ENCODE measurements around the gene CPNE5. TPM values are rescaled to one million over a fixed set of nuclear protein-coding genes. Genes with fewer than 3 reads are reported as not detected.

Gene CPNE5
- total and polyA plus RNA-seq, 9 of the 15 experiments (the other 6 are each of a cell fraction or from before 2014, with no cell fraction given) = 0.14 to 1.0 (median 0.46) TPM; not detected in 2

- no peak for TF ChIP-seq HOMEZ (CRISPR knock-in tag; IDR thresholded peaks at IDR 0.05)
- TF ChIP-seq KDM5B (IDR thresholded peaks at IDR 0.05; ENCODE audit: insufficient replicate concordance, low read depth, low read length) = no peak
- TF ChIP-seq ZNF311 (CRISPR knock-in tag; IDR thresholded peaks at IDR 0.05) = no peak
- TF ChIP-seq ZBTB9 (CRISPR knock-in tag; IDR thresholded peaks at IDR 0.05) = 0 out of 2 replicates have a peak, but pooled peaks have one; percentile 49
- no peak for TF ChIP-seq CGGBP1 (CRISPR knock-in tag; IDR thresholded peaks at IDR 0.05)
- TF ChIP-seq ZNF592 (IDR thresholded peaks at IDR 0.05) = peak; percentile 95
- peak; percentile 39; the same call in 1 of the 2 replicates for TF ChIP-seq GABPB1 (CRISPR knock-in tag; IDR thresholded peaks at IDR 0.05)
- TF ChIP-seq ZNF212 (CRISPR knock-in tag; IDR thresholded peaks at IDR 0.05) = no peak
- no peak for TF ChIP-seq ZNF184 (CRISPR knock-in tag; IDR thresholded peaks at IDR 0.05)
- no peak for TF ChIP-seq CC2D1A (IDR thresholded peaks at IDR 0.05)
- TF ChIP-seq TOE1 (IDR thresholded peaks at IDR 0.05; ENCODE audit: borderline replicate concordance) = peak; percentile 89
- TF ChIP-seq TOE1 (CRISPR knock-in tag; IDR thresholded peaks at IDR 0.05; ENCODE audit: borderline replicate concordance, low read depth) = no peak
- no peak for TF ChIP-seq ZNF436 (CRISPR knock-in tag; IDR thresholded peaks at IDR 0.05)
- TF ChIP-seq WHSC1 (IDR thresholded peaks at IDR 0.05; ENCODE audit: low read length) = no peak
- peak; percentile 40 for TF ChIP-seq EHMT2 (IDR thresholded peaks at IDR 0.05)
- no peak for TF ChIP-seq KLF16 (IDR thresholded peaks at IDR 0.05)
- TF ChIP-seq RCOR1 (IDR thresholded peaks at IDR 0.05; ENCODE audit: borderline replicate concordance in 1 of 2, low read depth in 2 of 2, low read length in 2 of 2) = no peak
These were observed 18.3 kb downstream of the CPNE5 start (continued) for GRCh38 chr6:36820700-36821580.
